ENCODE results near the gene ZSCAN5A. TPM values are rescaled to one million over a fixed set of nuclear protein-coding genes. Genes with fewer than 3 reads are reported as not detected.

Gene ZSCAN5A
- total and polyA plus RNA-seq, 2 of the 13 experiments (the other 11 are each of a cell fraction or from before 2014, with no cell fraction given) = 9.5 to 17.8 TPM

DNA sequence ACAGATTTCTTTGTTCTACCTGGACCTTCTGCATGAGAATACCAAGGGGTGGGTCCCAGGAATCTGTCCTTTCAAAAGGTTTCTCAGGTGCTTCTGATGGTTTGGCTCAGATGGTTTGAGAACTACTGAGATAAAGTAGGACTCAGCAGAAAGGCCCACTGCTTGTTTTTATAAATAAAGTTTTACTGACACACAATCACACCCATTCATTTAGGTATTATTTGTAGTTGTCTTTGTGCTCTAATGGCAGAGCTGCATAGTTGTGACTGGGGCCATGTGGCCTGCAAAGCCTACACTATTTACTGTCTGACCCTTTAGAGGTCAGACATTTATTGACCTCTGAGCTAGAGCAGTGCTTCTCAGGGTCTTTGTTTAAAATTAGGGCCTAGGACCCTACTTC lies 24.5 kb downstream of the ZSCAN5A start (continued):
- TF ChIP-seq, protein P1, sequence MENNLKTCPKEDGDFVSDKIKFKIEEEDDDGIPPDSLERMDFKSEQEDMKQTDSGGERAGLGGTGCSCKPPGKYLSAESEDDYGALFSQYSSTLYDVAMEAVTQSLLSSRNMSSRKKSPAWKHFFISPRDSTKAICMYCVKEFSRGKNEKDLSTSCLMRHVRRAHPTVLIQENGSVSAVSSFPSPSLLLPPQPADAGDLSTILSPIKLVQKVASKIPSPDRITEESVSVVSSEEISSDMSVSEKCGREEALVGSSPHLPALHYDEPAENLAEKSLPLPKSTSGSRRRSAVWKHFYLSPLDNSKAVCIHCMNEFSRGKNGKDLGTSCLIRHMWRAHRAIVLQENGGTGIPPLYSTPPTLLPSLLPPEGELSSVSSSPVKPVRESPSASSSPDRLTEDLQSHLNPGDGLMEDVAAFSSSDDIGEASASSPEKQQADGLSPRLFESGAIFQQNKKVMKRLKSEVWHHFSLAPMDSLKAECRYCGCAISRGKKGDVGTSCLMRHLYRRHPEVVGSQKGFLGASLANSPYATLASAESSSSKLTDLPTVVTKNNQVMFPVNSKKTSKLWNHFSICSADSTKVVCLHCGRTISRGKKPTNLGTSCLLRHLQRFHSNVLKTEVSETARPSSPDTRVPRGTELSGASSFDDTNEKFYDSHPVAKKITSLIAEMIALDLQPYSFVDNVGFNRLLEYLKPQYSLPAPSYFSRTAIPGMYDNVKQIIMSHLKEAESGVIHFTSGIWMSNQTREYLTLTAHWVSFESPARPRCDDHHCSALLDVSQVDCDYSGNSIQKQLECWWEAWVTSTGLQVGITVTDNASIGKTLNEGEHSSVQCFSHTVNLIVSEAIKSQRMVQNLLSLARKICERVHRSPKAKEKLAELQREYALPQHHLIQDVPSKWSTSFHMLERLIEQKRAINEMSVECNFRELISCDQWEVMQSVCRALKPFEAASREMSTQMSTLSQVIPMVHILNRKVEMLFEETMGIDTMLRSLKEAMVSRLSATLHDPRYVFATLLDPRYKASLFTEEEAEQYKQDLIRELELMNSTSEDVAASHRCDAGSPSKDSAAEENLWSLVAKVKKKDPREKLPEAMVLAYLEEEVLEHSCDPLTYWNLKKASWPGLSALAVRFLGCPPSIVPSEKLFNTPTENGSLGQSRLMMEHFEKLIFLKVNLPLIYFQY (CRISPR knock-in tag; IDR thresholded peaks at IDR 0.05; ENCODE audit: borderline replicate concordance) = no peak
- TF ChIP-seq ZBTB46 (CRISPR knock-in tag; IDR thresholded peaks at IDR 0.05; ENCODE audit: borderline replicate concordance) (no peak), PRDM15 (CRISPR knock-in tag; IDR thresholded peaks at IDR 0.05) (no peak), AGO1 (IDR thresholded peaks at IDR 0.05; ENCODE audit: low read depth, low read length, poor library complexity, severe bottlenecking) (no peak), GPN1 (CRISPR knock-in tag; IDR thresholded peaks at IDR 0.05; ENCODE audit: borderline replicate concordance) (no peak), DMAP1 (CRISPR knock-in tag; IDR thresholded peaks at IDR 0.05) (no peak)
- TF ChIP-seq, protein P2, sequence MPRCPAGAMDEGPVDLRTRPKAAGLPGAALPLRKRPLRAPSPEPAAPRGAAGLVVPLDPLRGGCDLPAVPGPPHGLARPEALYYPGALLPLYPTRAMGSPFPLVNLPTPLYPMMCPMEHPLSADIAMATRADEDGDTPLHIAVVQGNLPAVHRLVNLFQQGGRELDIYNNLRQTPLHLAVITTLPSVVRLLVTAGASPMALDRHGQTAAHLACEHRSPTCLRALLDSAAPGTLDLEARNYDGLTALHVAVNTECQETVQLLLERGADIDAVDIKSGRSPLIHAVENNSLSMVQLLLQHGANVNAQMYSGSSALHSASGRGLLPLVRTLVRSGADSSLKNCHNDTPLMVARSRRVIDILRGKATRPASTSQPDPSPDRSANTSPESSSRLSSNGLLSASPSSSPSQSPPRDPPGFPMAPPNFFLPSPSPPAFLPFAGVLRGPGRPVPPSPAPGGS (CRISPR knock-in tag; IDR thresholded peaks at IDR 0.05) = no peak

Measured in HepG2 (cell line).